ENCODE measurements around the gene TBX6.

Gene TBX6

GRCh38 chr16:30114411-30114810 lies 22.7 kb upstream of the TBX6 start:
- H3K27me3 ChIP-seq (ENCODE audit: insufficient read depth, poor library complexity, severe bottlenecking): no peaks in the 10 kb centered on the region
- DNase-seq (ENCODE audit: low read depth in 1 of 2, low spot score in 1 of 2): no peak
- no peak overlapping the region for H3K27ac ChIP-seq (replicated peaks)
- TF ChIP-seq GABPA (IDR thresholded peaks at IDR 0.05; ENCODE audit: low read depth) (no peak), SPI1 (IDR thresholded peaks at IDR 0.05; ENCODE audit: borderline replicate concordance, low read depth) (no peak), POLR2AphosphoS5 (IDR thresholded peaks at IDR 0.05; ENCODE audit: low read depth) (no peak), CTCF (IDR thresholded peaks at IDR 0.05; ENCODE audit: insufficient read depth, low read length) (no peak), REST (IDR thresholded peaks at IDR 0.05; ENCODE audit: insufficient replicate concordance, low read depth) (no peak)
- H3K4me3 ChIP-seq (replicated peaks; ENCODE audit: insufficient read depth, low read length): no peak overlapping the region

- no peaks in the 10 kb centered on the region for H3K27me3 ChIP-seq (ENCODE audit: insufficient read depth, poor library complexity, severe bottlenecking)
- no peak overlapping the region for H3K27ac ChIP-seq (replicated peaks)
- DNase-seq (ENCODE audit: low read depth in 1 of 2, low spot score in 1 of 2): no peak
- no peak for TF ChIP-seq POLR2AphosphoS5 (IDR thresholded peaks at IDR 0.05; ENCODE audit: low read depth)
- TF ChIP-seq SPI1 (IDR thresholded peaks at IDR 0.05; ENCODE audit: borderline replicate concordance, low read depth): no peak
- TF ChIP-seq REST (IDR thresholded peaks at IDR 0.05; ENCODE audit: insufficient replicate concordance, low read depth): no peak
- no peak for TF ChIP-seq CTCF (IDR thresholded peaks at IDR 0.05; ENCODE audit: insufficient read depth, low read length)
- no peak for TF ChIP-seq GABPA (IDR thresholded peaks at IDR 0.05; ENCODE audit: low read depth)
- no peak overlapping the region for H3K4me3 ChIP-seq (replicated peaks; ENCODE audit: insufficient read depth, low read length)
These were observed 22.1 kb upstream of the TBX6 start for GRCh38 chr16:30113711-30114333.

- no peak within 1 kb of the TSS for H3K27ac ChIP-seq (replicated peaks)
- DNase-seq (ENCODE audit: low read depth in 1 of 2, low spot score in 1 of 2): no peak
These were observed 21.4 kb upstream of the TBX6 start, which contains the start of gene GDPD3 for GRCh38 chr16:30113031-30113710. GDPD3 (minus strand) TSS chr16:30113537; CDS start chr16:30113478, 59 bp downstream.

More at GRCh38 chr16:30113031-30113710, 21.4 kb upstream of the TBX6 start, which contains the start of gene GDPD3:
- TF ChIP-seq GABPA (IDR thresholded peaks at IDR 0.05; ENCODE audit: low read depth) (no peak), SPI1 (IDR thresholded peaks at IDR 0.05; ENCODE audit: borderline replicate concordance, low read depth) (no peak), CTCF (IDR thresholded peaks at IDR 0.05; ENCODE audit: insufficient read depth, low read length) (no peak), POLR2AphosphoS5 (IDR thresholded peaks at IDR 0.05; ENCODE audit: low read depth) (no peak), REST (IDR thresholded peaks at IDR 0.05; ENCODE audit: insufficient replicate concordance, low read depth) (no peak)
- H3K4me3 ChIP-seq (replicated peaks; ENCODE audit: insufficient read depth, low read length): no peak within 1 kb of the TSS
- H3K27me3 ChIP-seq (ENCODE audit: insufficient read depth, poor library complexity, severe bottlenecking): no peaks in the 10 kb centered on the region

Data from HL-60 (cell line).